IMR-90 (cell line): ENCODE measurements around the gene KCNAB2. TPM values are rescaled to one million over a fixed set of nuclear protein-coding genes. Genes with fewer than 3 reads are reported as not detected.

Experiments
- ATAC-seq: fragments of 200-7000 bp; cut with Tn5 transposase; 2 replicates; pipeline ENCODE4 v1.9.1; 2020; ENCODE audit warnings: low read depth, mild to moderate bottlenecking, moderate library complexity
- BruUV-seq: library from RNA; stranded (reverse); fragments of 400-500 nt; replicated peaks from 2 replicates; lab custom pipeline; 2021; lab: Mats Ljungman, UMichigan
- CTCF ChIA-PET: fragments of 300-600 bp; formaldehyde crosslinking; extraction: SDS; loops from one replicate; lab custom pipeline; 2021; ENCODE audit warnings: antibody characterized with exemption; lab: Yijun Ruan, JAX
- POLR2A ChIA-PET: fragments of 300-600 bp; sonication (Branson Sonifier 250); formaldehyde crosslinking; loops from one replicate; lab custom pipeline; 2022; ENCODE audit warnings: antibody characterized with exemption; ENCODE audit not compliant: unreplicated experiment; lab: Charles Lee
- DNase-seq: peaks from one replicate; pipeline ENCODE4 v3.0.0; 2013
- H2AFZ ChIP-seq: replicated peaks from 2 replicates; pipeline ENCODE3; 2013; ENCODE audit warnings: low read length, mild to moderate bottlenecking; ENCODE audit not compliant: poor library complexity
- H2AK5ac ChIP-seq: 2 replicates; pipeline ENCODE4 v1.6.1; 2013; ENCODE audit warnings: low read depth, low read length, inconsistent platforms
- H2AK9ac ChIP-seq: replicated peaks from 2 replicates; pipeline ENCODE3; 2013; ENCODE audit warnings: mild to moderate bottlenecking, low read depth, low read length, moderate library complexity; ENCODE audit not compliant: poor library complexity
- H2BK120ac ChIP-seq: 2 replicates; pipeline ENCODE4 v1.6.1; 2013; ENCODE audit warnings: low read depth, low read length, inconsistent platforms
- H2BK15ac ChIP-seq: 3 replicates; pipeline ENCODE4 v1.6.1; 2013; ENCODE audit warnings: low read depth, low read length, inconsistent platforms
- H2BK20ac ChIP-seq: 2 replicates; pipeline ENCODE4 v1.6.1; 2013; ENCODE audit warnings: low read depth, mild to moderate bottlenecking, inconsistent platforms, low read length, moderate library complexity
- H2BK5ac ChIP-seq: 2 replicates; pipeline ENCODE4 v1.6.1; 2013; ENCODE audit warnings: mild to moderate bottlenecking, low read depth, low read length, inconsistent platforms; ENCODE audit not compliant: poor library complexity, severe bottlenecking
- H3K14ac ChIP-seq: replicated peaks from 2 replicates; pipeline ENCODE4 v1.6.1; 2013; ENCODE audit warnings: low read depth, low read length, inconsistent platforms
- H3K18ac ChIP-seq: 2 replicates; pipeline ENCODE4 v1.6.1; 2013; ENCODE audit warnings: low read depth, low read length, control low read depth
- H3K23ac ChIP-seq: 2 replicates; pipeline ENCODE4 v1.6.1; 2013; ENCODE audit warnings: low read depth, low read length, inconsistent platforms
- H3K27ac ChIP-seq: 2 replicates; pipeline ENCODE4 v1.5.1; 2013; ENCODE audit warnings: mild to moderate bottlenecking, control low read depth, low read length; ENCODE audit not compliant: insufficient read depth
- H3K27me3 ChIP-seq: 2 replicates; pipeline ENCODE4 v1.6.1; 2013; ENCODE audit warnings: low read length; ENCODE audit not compliant: control insufficient read depth, insufficient read depth
- H3K36me3 ChIP-seq: 2 replicates; pipeline ENCODE4 v1.6.1; 2013; ENCODE audit warnings: low read length, mixed read lengths; ENCODE audit not compliant: control insufficient read depth, insufficient read depth
- H3K4ac ChIP-seq: 2 replicates; pipeline ENCODE4 v1.6.1; 2013; ENCODE audit warnings: low read depth, low read length, inconsistent platforms
- H3K4me1 ChIP-seq: 2 replicates; pipeline ENCODE4 v1.6.1; 2013; ENCODE audit warnings: low read length, mixed read lengths; ENCODE audit not compliant: control insufficient read depth, insufficient read depth
- H3K4me2 ChIP-seq: 2 replicates; pipeline ENCODE4 v1.6.1; 2013; ENCODE audit warnings: low read depth, mild to moderate bottlenecking, control low read depth, low read length, moderate library complexity
- H3K4me3 ChIP-seq: 2 replicates; pipeline ENCODE4 v1.5.1; 2013; ENCODE audit warnings: low read depth, mild to moderate bottlenecking, control low read depth, low read length, moderate library complexity; ENCODE audit not compliant: insufficient read depth
- H3K56ac ChIP-seq: 2 replicates; pipeline ENCODE4 v1.6.1; 2013; ENCODE audit warnings: low read length, inconsistent platforms; ENCODE audit not compliant: insufficient read depth; ENCODE audit errors: extremely low read depth
- H3K79me1 ChIP-seq, 2 experiments: 2 replicates each; pipeline ENCODE4 v1.6.1; 2013; ENCODE audit warnings: low read length in 2 of 2, inconsistent platforms in 1 of 2, low read depth in 1 of 2
- H3K9ac ChIP-seq: 2 replicates; pipeline ENCODE4 v1.6.1; 2013; ENCODE audit warnings: low read depth, low read length, control low read depth
- H3K9me1 ChIP-seq: 2 replicates; pipeline ENCODE4 v1.6.1; 2013; ENCODE audit warnings: low read length, inconsistent platforms; ENCODE audit not compliant: insufficient read depth
- H3K9me3 ChIP-seq: 2 replicates; pipeline ENCODE4 v1.6.1; 2013; ENCODE audit warnings: low read length; ENCODE audit not compliant: control insufficient read depth, insufficient read depth
- H4K20me1 ChIP-seq: 2 replicates; pipeline ENCODE4 v1.6.1; 2013; ENCODE audit warnings: low read length, inconsistent platforms; ENCODE audit not compliant: insufficient read depth
- H4K5ac ChIP-seq: 2 replicates; pipeline ENCODE4 v1.6.1; 2013; ENCODE audit warnings: mild to moderate bottlenecking, low read depth, low read length, control low read depth
- H4K8ac ChIP-seq, 2 experiments: 2 replicates each; pipeline ENCODE4 v1.6.1; 2013; ENCODE audit warnings: low read depth in 2 of 2, low read length in 2 of 2, control low read depth in 1 of 2, inconsistent platforms in 1 of 2
- H4K91ac ChIP-seq: 2 replicates; pipeline ENCODE4 v1.6.1; 2013; ENCODE audit warnings: low read depth, low read length, inconsistent platforms; ENCODE audit not compliant: insufficient read depth
- RAD21 ChIP-seq: IDR thresholded peaks from 2 replicates; pipeline ENCODE4 v1.6.1; 2012; ENCODE audit warnings: low read length, improper control_type of control experiment
- WGBS, 2 experiments: methylation state at CpG; one replicate each; pipeline versions ENCODE4 v1.1.5 to v1.1.7; 2013; ENCODE audit warnings: missing lambda C conversion rate in 2 of 2; ENCODE audit not compliant: insufficient read length in 1 of 2; ENCODE audit errors: extremely low coverage in 2 of 2; 5-methylcytosine and 5-hydroxymethylcytosine counted together
- dilution Hi-C: fragments of 300-500 bp; cut with HindIII; formaldehyde crosslinking; loops from one replicate; pipeline ENCODE4 v1.14.3; 2018; ENCODE audit warnings: low sequenced_read_pairs; ENCODE audit not compliant: unreplicated experiment
- in situ Hi-C: fragments of 300-500 bp; cut with MboI; formaldehyde crosslinking; loops from 3 replicates; pipeline ENCODE4 v1.14.3; 2019; ENCODE audit warnings: low sequenced_read_pairs, inconsistent platforms, mixed read lengths
- intact Hi-C: fragments of 100-400 bp; cut with micrococcal nuclease; formaldehyde crosslinking; loops from 2 replicates; pipeline ENCODE4 v1.10.0; 2022
- polyA plus RNA-seq, 3 experiments: library from polyadenylated mRNA; depleted of rRNA; stranded (reverse); fragments of >200 nt; gene quantifications; 2 replicates each; pipeline ENCODE4 v1.2.3, GENCODE V29; 2012; ENCODE audit warnings: low replicate concordance in 1 of 3
- total RNA-seq: library from RNA; depleted of rRNA; stranded (reverse); fragments of >200 nt; gene quantifications from 2 replicates; pipeline ENCODE4 v1.2.3, GENCODE V29; 2012
- TF ChIP-seq, protein P1 (sequence below): fragments of 150-350 bp; IDR thresholded peaks from 2 replicates; pipeline ENCODE4 v1.6.1; 2017; ENCODE audit warnings: mild to moderate bottlenecking, antibody characterized with exemption, low read length, low read depth
- TF ChIP-seq, protein P2 (sequence below): fragments of 150-350 bp; IDR thresholded peaks from 2 replicates; pipeline ENCODE4 v1.6.1; 2016; ENCODE audit warnings: low read depth, mild to moderate bottlenecking, low read length, moderate library complexity, borderline replicate concordance

Gene KCNAB2
- total and polyA plus RNA-seq, 2 of the 4 experiments (the other 2 are of a cell fraction) = 1.3 to 4.2 TPM

DNA sequence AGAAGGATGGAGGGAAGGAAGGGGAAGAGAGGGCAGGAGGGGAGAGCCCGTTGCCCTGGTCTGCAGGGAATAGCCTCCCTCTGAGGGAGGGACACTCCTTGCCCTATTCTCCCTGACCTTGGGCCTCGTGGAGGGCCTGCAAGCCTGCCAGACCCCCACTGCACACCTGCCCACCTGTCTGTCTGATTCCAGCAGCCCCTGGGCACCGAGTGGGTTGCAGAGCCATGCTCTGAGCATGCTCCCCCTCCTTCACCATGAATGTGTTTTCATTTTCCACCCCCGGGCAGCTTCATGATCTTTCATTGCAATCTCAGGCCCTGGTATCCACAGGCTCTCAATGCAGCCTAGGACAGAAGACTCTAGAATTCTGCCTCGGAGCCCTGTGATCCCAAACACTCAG lies 48.4 kb upstream of the KCNAB2 start:
- DNase-seq = no peak
- POLR2A ChIA-PET = no interaction called here
- no peak overlapping the region for H2AK5ac ChIP-seq
- H3K79me1 ChIP-seq = peaks cover 3 to 4% of the 10 kb centered on the region in 2 experiments; a peak in 1 of 4 replicates
- no peak overlapping the region for H3K56ac ChIP-seq
- H3K9me3 ChIP-seq = no peaks in the 10 kb centered on the region
- CTCF ChIA-PET = no interaction called here
- no peaks in the 10 kb centered on the region; the same call in 1 of the 2 replicates for H4K20me1 ChIP-seq
- H3K27ac ChIP-seq = no peak overlapping the region
- no TSS peak for BruUV-seq
- in situ Hi-C loops = no loop called here
- ATAC-seq = no peak
- H3K27me3 ChIP-seq = no peaks in the 10 kb centered on the region; the same call in 1 of the 2 replicates
- H2AFZ ChIP-seq = no peak overlapping the region
- no peak overlapping the region for H2BK5ac ChIP-seq
- dilution Hi-C loops = no loop called here
- H3K14ac ChIP-seq = no peak overlapping the region
- TF ChIP-seq, protein P1, sequence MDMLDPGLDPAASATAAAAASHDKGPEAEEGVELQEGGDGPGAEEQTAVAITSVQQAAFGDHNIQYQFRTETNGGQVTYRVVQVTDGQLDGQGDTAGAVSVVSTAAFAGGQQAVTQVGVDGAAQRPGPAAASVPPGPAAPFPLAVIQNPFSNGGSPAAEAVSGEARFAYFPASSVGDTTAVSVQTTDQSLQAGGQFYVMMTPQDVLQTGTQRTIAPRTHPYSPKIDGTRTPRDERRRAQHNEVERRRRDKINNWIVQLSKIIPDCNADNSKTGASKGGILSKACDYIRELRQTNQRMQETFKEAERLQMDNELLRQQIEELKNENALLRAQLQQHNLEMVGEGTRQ = no peak
- TF ChIP-seq, protein P2, sequence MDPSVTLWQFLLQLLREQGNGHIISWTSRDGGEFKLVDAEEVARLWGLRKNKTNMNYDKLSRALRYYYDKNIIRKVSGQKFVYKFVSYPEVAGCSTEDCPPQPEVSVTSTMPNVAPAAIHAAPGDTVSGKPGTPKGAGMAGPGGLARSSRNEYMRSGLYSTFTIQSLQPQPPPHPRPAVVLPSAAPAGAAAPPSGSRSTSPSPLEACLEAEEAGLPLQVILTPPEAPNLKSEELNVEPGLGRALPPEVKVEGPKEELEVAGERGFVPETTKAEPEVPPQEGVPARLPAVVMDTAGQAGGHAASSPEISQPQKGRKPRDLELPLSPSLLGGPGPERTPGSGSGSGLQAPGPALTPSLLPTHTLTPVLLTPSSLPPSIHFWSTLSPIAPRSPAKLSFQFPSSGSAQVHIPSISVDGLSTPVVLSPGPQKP = no peak
- no peak for TF ChIP-seq RAD21
- no peak overlapping the region for H3K23ac ChIP-seq
- no peak overlapping the region for H3K4ac ChIP-seq
- H3K4me2 ChIP-seq = no peak overlapping the region
- intact Hi-C loops = no loop called here
- H2AK9ac ChIP-seq = no peak overlapping the region
- WGBS, 2 experiments = 67% methylated on average over 2 of the region's 5 CpGs; no CpG with 5 or more reads in 1 of the 2 experiments
- H3K9ac ChIP-seq = no peak overlapping the region
- no peak overlapping the region for H4K8ac ChIP-seq
- no peak overlapping the region for H3K18ac ChIP-seq
- no peak overlapping the region for H4K91ac ChIP-seq
- H3K4me1 ChIP-seq = peaks cover 6% of the 10 kb centered on the region
- H4K5ac ChIP-seq = no peak overlapping the region
- H2BK20ac ChIP-seq = no peak overlapping the region
- H3K4me3 ChIP-seq = no peak overlapping the region
- no peaks in the 10 kb centered on the region for H3K36me3 ChIP-seq
- H2BK15ac ChIP-seq = no peak overlapping the region
- H2BK120ac ChIP-seq = no peak overlapping the region
- H3K9me1 ChIP-seq = no peaks in the 10 kb centered on the region
